ENCODE measurements around the gene FOXO4. TPM values are rescaled to one million over a fixed set of nuclear protein-coding genes. Genes with fewer than 3 reads are reported as not detected.

Gene FOXO4
- total RNA-seq, 1 experiment from 2014 or later = 17.7 TPM

DNA sequence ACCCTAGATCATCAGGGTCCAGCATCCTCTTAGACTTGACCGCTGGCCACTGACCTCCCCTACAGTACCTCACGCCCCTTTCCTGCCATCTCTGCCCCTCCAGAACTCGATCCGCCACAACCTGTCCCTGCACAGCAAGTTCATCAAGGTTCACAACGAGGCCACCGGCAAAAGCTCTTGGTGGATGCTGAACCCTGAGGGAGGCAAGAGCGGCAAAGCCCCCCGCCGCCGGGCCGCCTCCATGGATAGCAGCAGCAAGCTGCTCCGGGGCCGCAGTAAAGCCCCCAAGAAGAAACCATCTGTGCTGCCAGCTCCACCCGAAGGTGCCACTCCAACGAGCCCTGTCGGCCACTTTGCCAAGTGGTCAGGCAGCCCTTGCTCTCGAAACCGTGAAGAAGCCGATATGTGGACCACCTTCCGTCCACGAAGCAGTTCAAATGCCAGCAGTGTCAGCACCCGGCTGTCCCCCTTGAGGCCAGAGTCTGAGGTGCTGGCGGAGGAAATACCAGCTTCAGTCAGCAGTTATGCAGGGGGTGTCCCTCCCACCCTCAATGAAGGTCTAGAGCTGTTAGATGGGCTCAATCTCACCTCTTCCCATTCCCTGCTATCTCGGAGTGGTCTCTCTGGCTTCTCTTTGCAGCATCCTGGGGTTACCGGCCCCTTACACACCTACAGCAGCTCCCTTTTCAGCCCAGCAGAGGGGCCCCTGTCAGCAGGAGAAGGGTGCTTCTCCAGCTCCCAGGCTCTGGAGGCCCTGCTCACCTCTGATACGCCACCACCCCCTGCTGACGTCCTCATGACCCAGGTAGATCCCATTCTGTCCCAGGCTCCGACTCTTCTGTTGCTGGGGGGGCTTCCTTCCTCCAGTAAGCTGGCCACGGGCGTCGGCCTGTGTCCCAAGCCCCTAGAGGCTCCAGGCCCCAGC lies 5.2 kb downstream of the FOXO4 start:
- Histone ChIP-seq H3K18ac (ENCODE audit: insufficient read length, low read depth, low read length) (no peak overlapping the region), H4K20me1 (ENCODE audit: control insufficient read depth, insufficient read depth, insufficient read length) (no peaks in the 10 kb centered on the region), H3K4me1 (ENCODE audit: insufficient read depth, low read length) (peaks cover 9% of the 10 kb centered on the region; the same call in 1 of the 2 replicates), H4K5ac (ENCODE audit: insufficient read length, low read depth, low read length) (no peak overlapping the region), H2AFZ (ENCODE audit: low read length) (no peak overlapping the region), H2BK20ac (ENCODE audit: low read depth, low read length, poor library complexity, severe bottlenecking) (no peak overlapping the region), H3K56ac (ENCODE audit: insufficient read length, low read depth, low read length) (no peak overlapping the region), H4K8ac (replicated peaks; ENCODE audit: insufficient read length, low read depth, low read length) (no peak overlapping the region), H2BK12ac (ENCODE audit: insufficient read length, low read depth, low read length) (no peak overlapping the region), H3K27me3 (ENCODE audit: insufficient read depth, low read length) (no peaks in the 10 kb centered on the region; the same call in 1 of the 2 replicates), H2AK5ac (ENCODE audit: insufficient read length, low read length) (no peak overlapping the region), H2BK5ac (ENCODE audit: insufficient read length, low read length) (no peak overlapping the region), H4K91ac (ENCODE audit: insufficient read length, low read depth, low read length) (no peak overlapping the region), H2BK15ac (ENCODE audit: low read depth, low read length) (no peak overlapping the region), H3K14ac (ENCODE audit: insufficient read depth, low read length) (no peak overlapping the region), H3T11ph (ENCODE audit: low read length) (no peak overlapping the region), H3K79me1 (ENCODE audit: insufficient read depth, low read depth, low read length, poor library complexity, severe bottlenecking) (no peaks in the 10 kb centered on the region), H3K4ac (ENCODE audit: low read depth, low read length) (no peak overlapping the region), H3K27ac (ENCODE audit: insufficient read length, low read depth, low read length) (no peak overlapping the region), H3K4me2 (ENCODE audit: insufficient read depth, insufficient read length, low read length) (no peak overlapping the region), H2BK120ac (ENCODE audit: low read depth, low read length, poor library complexity, severe bottlenecking) (no peak overlapping the region), H3K23ac (ENCODE audit: insufficient read length, low read depth, low read length) (no peak overlapping the region), H3K9me3 (ENCODE audit: control insufficient read depth, low read depth, low read length) (peaks cover 4% of the 10 kb centered on the region), H3K23me2 (ENCODE audit: insufficient read length, low read depth, low read length, poor library complexity, severe bottlenecking) (peaks cover 7% of the 10 kb centered on the region), H3K79me2 (ENCODE audit: insufficient read depth, low read length) (no peaks in the 10 kb centered on the region), H3K9ac (ENCODE audit: extremely low read depth, insufficient read length, low read length) (no peak overlapping the region)
- Mint-ChIP-seq H3K36me3 (ENCODE audit: insufficient read depth in 1 of 3, low read depth in 3 of 3) (peaks cover 2 to 12% (median 9%) of the 10 kb centered on the region in 3 experiments; a peak in 5 of 7 replicates), H3K4me3 (peak overlapping the region; percentile 1 to 47; a peak in 2 of 5 replicates), H3K27me3 (ENCODE audit: low read depth) (peaks cover 47% of the 10 kb centered on the region), H3K9me3 (peaks cover 69 to 71% of the 10 kb centered on the region in 2 experiments), H3K4me1 (peaks cover 50 to 63% of the 10 kb centered on the region in 2 experiments), H3K27ac (peak overlapping the region in 1 of 3 experiments; percentile 31; a peak in 1 of 7 replicates)
- WGBS (ENCODE audit: extremely low coverage, insufficient read length, low lambda C conversion rate) = no CpG with 5 or more reads among the region's 31 CpGs
- DNase-seq = peak; percentile 39
- peak; percentile 35; the same call in 1 of the 3 replicates for TF ChIP-seq CTCF (conservative IDR thresholded peaks at IDR 0.05)
